HepG2 (cell line): ENCODE results near the gene EYA2. TPM values are rescaled to one million over a fixed set of nuclear protein-coding genes. Genes with fewer than 3 reads are reported as not detected.
A peak's percentile ranks its signal among the peaks of the same experiment; 100 is the strongest.

Source experiments
- BHLHE40 ChIP-seq: IDR thresholded peaks from 2 replicates; pipeline ENCODE4 v1.6.1; 2011; ENCODE audit warnings: low read length, improper control_type of control experiment
- CEBPB ChIP-seq: IDR thresholded peaks from 2 replicates; pipeline ENCODE4 v1.6.1; 2011; ENCODE audit warnings: low read depth, low read length, improper control_type of control experiment, borderline replicate concordance
- FOXK1 ChIP-seq: sonication (generic); formaldehyde crosslinking; IDR thresholded peaks from 2 replicates; pipeline ENCODE4 v1.4.0; 2020; ENCODE audit warnings: low read depth, missing genetic modification reagents, borderline replicate concordance
- JUND ChIP-seq: sonication (generic); formaldehyde crosslinking; IDR thresholded peaks from 2 replicates; pipeline ENCODE4 v1.8.0; 2022; ENCODE audit warnings: mild to moderate bottlenecking, missing genetic modification reagents
- NFRKB ChIP-seq: fragments of 450-650 bp; IDR thresholded peaks from 2 replicates; pipeline ENCODE4 v1.6.1; 2017
- NR2F1 ChIP-seq, 2 experiments: fragments of 450-650 bp in 1 of 2; formaldehyde crosslinking in 1 of 2; IDR thresholded peaks; 2 replicates each; pipeline versions ENCODE4 v1.5.0 to v1.6.1; 2016 to 2020; ENCODE audit warnings: mild to moderate bottlenecking in 1 of 2, missing compliant biosample characterization in 1 of 2, missing genetic modification reagents in 1 of 2, moderate library complexity in 1 of 2
- POLR2G ChIP-seq: fragments of 200-400 bp; formaldehyde crosslinking; IDR thresholded peaks from 2 replicates; pipeline ENCODE4 v1.6.1; 2018; ENCODE audit warnings: mild to moderate bottlenecking, low read depth, low read length, moderate library complexity
- SPEN ChIP-seq: sonication (generic); formaldehyde crosslinking; IDR thresholded peaks from 2 replicates; pipeline ENCODE4 v1.5.1; 2020; ENCODE audit warnings: low read depth, mild to moderate bottlenecking, missing genetic modification reagents
- TMF1 ChIP-seq: sonication (generic); formaldehyde crosslinking; IDR thresholded peaks from 2 replicates; pipeline ENCODE4 v1.8.1; 2022; ENCODE audit warnings: low read depth, missing genetic modification reagents
- TOPORS ChIP-seq: sonication (generic); formaldehyde crosslinking; IDR thresholded peaks from 2 replicates; pipeline ENCODE4 v1.8.0; 2023; ENCODE audit warnings: mild to moderate bottlenecking, missing genetic modification reagents
- YEATS4 ChIP-seq: sonication (generic); formaldehyde crosslinking; IDR thresholded peaks from 2 replicates; pipeline ENCODE4 v1.4.0; 2020; ENCODE audit warnings: missing genetic modification reagents, borderline replicate concordance
- ZFP36L1 ChIP-seq: sonication (generic); formaldehyde crosslinking; IDR thresholded peaks from 2 replicates; pipeline ENCODE4 v1.8.0; 2022; ENCODE audit warnings: mild to moderate bottlenecking, missing genetic modification reagents, moderate library complexity
- ZFY ChIP-seq: sonication (generic); formaldehyde crosslinking; IDR thresholded peaks from 2 replicates; pipeline ENCODE4 v1.4.0; 2020; ENCODE audit warnings: missing genetic modification reagents
- ZNF10 ChIP-seq: sonication (generic); formaldehyde crosslinking; IDR thresholded peaks from 2 replicates; pipeline ENCODE4 v1.4.0; 2020; ENCODE audit warnings: mild to moderate bottlenecking, low read depth, missing genetic modification reagents, borderline replicate concordance
- ZNF44 ChIP-seq: sonication (generic); formaldehyde crosslinking; IDR thresholded peaks from 2 replicates; pipeline ENCODE4 v1.5.1; 2020; ENCODE audit warnings: mild to moderate bottlenecking, missing genetic modification reagents
- ZNF556 ChIP-seq: sonication (generic); formaldehyde crosslinking; IDR thresholded peaks from 2 replicates; pipeline ENCODE4 v1.4.0; 2020; ENCODE audit warnings: mild to moderate bottlenecking, missing genetic modification reagents, borderline replicate concordance
- ZNF577 ChIP-seq: sonication (generic); formaldehyde crosslinking; IDR thresholded peaks from 2 replicates; pipeline ENCODE4 v1.4.0; 2020; ENCODE audit warnings: mild to moderate bottlenecking, low read depth, missing genetic modification reagents, borderline replicate concordance
- ZNF644 ChIP-seq: IDR thresholded peaks from 2 replicates; pipeline ENCODE4 v1.6.1; 2016; ENCODE audit warnings: low read depth
- ZNF780A ChIP-seq: sonication (generic); formaldehyde crosslinking; IDR thresholded peaks from 2 replicates; pipeline ENCODE4 v1.8.0; 2022; ENCODE audit warnings: mild to moderate bottlenecking, missing genetic modification reagents, moderate library complexity
- ZNF839 ChIP-seq: sonication (generic); formaldehyde crosslinking; IDR thresholded peaks from 2 replicates; pipeline ENCODE4 v1.4.0; 2020; ENCODE audit warnings: missing genetic modification reagents, mild to moderate bottlenecking, borderline replicate concordance
- ZSCAN25 ChIP-seq: sonication (generic); formaldehyde crosslinking; IDR thresholded peaks from 2 replicates; pipeline ENCODE4 v1.8.0; 2022; ENCODE audit warnings: mild to moderate bottlenecking, missing genetic modification reagents
- ZSCAN9 ChIP-seq: IDR thresholded peaks from 2 replicates; pipeline ENCODE4 v1.6.1; 2016; ENCODE audit warnings: borderline replicate concordance
- polyA plus RNA-seq, 8 experiments: library from polyadenylated mRNA; depleted of rRNA in 3 of 8; stranded (reverse) in 7 of 8; unstranded in 1 of 8; fragments of >200 nt; fragmentation: Illumina TruSeq in 4 of 8; extraction: Trizol in 4 of 8; gene quantifications; 2 replicates each; pipeline versions ENCODE4 v1.2.1 to v1.2.3, GENCODE V29; 2011 to 2016; ENCODE audit warnings: low read depth in 4 of 8, missing spikeins in 1 of 8, mixed read lengths in 1 of 8; ENCODE audit not compliant: insufficient read depth in 1 of 8
- total RNA-seq, 5 experiments: library from RNA; depleted of rRNA; stranded (reverse); fragments of >200 nt; fragmentation: Illumina TruSeq; extraction: Trizol; gene quantifications; 2 replicates each; pipeline ENCODE4 v1.2.3, GENCODE V29; 2016; ENCODE audit warnings: low read depth in 1 of 5
- TF ChIP-seq, protein P1 (sequence below): sonication (generic); formaldehyde crosslinking; IDR thresholded peaks from 2 replicates; pipeline ENCODE4 v1.4.0; 2020; ENCODE audit warnings: missing genetic modification reagents
- TF ChIP-seq, protein P2 (sequence below): sonication (generic); formaldehyde crosslinking; IDR thresholded peaks from 2 replicates; pipeline ENCODE4 v1.5.0; 2020; ENCODE audit warnings: mild to moderate bottlenecking, missing genetic modification reagents
- TF ChIP-seq, protein P3 (sequence below): sonication (generic); formaldehyde crosslinking; IDR thresholded peaks from 2 replicates; pipeline ENCODE4 v1.4.0; 2020; ENCODE audit warnings: missing genetic modification reagents, low read depth, mild to moderate bottlenecking, borderline replicate concordance

EYA2 gene
- total and polyA plus RNA-seq, 2 of the 13 experiments (the other 11 are each of a cell fraction or from before 2014, with no cell fraction given), result not detected

DNA sequence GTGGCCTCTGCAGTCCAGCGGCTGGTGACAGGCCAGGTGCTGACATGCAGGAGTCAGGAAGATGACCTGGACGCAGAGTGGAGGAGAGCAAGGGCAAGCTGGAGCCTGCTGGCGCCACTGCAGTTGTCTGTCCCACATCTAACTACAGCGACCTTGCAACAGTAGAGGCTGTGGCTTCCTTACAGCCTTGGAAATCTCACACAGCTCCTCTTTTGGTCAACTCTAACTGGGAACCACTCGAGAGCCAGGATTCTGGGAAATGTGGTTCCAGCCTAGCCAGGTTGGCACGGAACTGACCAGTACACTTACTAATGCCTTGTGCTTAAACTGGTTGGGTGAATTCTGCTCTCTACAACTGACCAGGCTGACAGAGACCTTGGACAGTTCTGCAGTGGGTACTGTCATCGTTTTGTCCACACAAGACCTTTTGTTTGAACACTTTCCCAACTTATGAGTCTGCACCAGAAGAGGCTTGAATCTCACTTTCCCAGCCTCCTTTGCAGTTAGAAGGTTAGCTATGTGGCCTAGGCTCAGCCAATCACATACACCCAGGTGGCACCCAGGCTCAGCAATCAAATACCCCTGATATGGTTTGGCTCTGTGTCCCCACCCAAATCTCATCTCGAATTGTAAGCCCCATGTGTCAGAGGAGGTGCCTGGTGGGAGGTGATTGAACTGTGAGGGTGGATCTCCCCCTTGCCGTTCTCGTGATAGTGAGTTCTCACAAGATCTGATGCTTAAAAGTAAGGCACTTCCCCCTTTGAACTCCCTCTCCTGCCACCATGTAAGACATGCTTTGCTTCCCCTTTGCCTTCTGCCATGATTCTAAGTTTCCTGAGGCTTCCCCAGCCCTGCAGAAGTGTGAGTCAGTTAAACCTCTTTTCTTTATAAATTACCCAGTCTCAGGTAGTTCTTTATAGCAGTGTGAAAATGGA, 308.4 kb downstream of the EYA2 start (continued):
- TF ChIP-seq, protein P1, sequence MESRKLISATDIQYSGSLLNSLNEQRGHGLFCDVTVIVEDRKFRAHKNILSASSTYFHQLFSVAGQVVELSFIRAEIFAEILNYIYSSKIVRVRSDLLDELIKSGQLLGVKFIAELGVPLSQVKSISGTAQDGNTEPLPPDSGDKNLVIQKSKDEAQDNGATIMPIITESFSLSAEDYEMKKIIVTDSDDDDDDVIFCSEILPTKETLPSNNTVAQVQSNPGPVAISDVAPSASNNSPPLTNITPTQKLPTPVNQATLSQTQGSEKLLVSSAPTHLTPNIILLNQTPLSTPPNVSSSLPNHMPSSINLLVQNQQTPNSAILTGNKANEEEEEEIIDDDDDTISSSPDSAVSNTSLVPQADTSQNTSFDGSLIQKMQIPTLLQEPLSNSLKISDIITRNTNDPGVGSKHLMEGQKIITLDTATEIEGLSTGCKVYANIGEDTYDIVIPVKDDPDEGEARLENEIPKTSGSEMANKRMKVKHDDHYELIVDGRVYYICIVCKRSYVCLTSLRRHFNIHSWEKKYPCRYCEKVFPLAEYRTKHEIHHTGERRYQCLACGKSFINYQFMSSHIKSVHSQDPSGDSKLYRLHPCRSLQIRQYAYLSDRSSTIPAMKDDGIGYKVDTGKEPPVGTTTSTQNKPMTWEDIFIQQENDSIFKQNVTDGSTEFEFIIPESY, result no peak
- TF ChIP-seq YEATS4 (CRISPR knock-in tag) (no peak), ZNF10 (CRISPR knock-in tag) (no peak), ZSCAN25 (peak; percentile 69; the same call in 1 of the 2 replicates), ZNF780A (CRISPR knock-in tag) (no peak), ZNF644 (CRISPR knock-in tag) (peak; percentile 26), ZNF44 (CRISPR knock-in tag) (peak; percentile 66; the same call in 1 of the 2 replicates), POLR2G (peak; percentile 52; the same call in 1 of the 2 replicates), ZNF839 (CRISPR knock-in tag) (peak; percentile 42; the same call in 1 of the 2 replicates), NFRKB (no peak), ZNF577 (CRISPR knock-in tag) (no peak), CEBPB (0 out of 2 replicates have a peak, but pooled peaks have one; percentile 3), TOPORS (CRISPR knock-in tag) (peak; percentile 17; the same call in 1 of the 2 replicates), NR2F1 (CRISPR knock-in tag; IDR thresholded peaks at IDR 0.05) (no peak), BHLHE40 (no peak), ZSCAN9 (CRISPR knock-in tag) (no peak), ZFY (CRISPR knock-in tag) (no peak), JUND (CRISPR knock-in tag) (no peak; the same call in 1 of the 2 replicates), ZFP36L1 (no peak), ZNF556 (CRISPR knock-in tag) (no peak), SPEN (CRISPR knock-in tag) (no peak), FOXK1 (0 out of 2 replicates have a peak, but pooled peaks have one; percentile 8), TMF1 (CRISPR knock-in tag) (no peak)
- TF ChIP-seq, protein P2, sequence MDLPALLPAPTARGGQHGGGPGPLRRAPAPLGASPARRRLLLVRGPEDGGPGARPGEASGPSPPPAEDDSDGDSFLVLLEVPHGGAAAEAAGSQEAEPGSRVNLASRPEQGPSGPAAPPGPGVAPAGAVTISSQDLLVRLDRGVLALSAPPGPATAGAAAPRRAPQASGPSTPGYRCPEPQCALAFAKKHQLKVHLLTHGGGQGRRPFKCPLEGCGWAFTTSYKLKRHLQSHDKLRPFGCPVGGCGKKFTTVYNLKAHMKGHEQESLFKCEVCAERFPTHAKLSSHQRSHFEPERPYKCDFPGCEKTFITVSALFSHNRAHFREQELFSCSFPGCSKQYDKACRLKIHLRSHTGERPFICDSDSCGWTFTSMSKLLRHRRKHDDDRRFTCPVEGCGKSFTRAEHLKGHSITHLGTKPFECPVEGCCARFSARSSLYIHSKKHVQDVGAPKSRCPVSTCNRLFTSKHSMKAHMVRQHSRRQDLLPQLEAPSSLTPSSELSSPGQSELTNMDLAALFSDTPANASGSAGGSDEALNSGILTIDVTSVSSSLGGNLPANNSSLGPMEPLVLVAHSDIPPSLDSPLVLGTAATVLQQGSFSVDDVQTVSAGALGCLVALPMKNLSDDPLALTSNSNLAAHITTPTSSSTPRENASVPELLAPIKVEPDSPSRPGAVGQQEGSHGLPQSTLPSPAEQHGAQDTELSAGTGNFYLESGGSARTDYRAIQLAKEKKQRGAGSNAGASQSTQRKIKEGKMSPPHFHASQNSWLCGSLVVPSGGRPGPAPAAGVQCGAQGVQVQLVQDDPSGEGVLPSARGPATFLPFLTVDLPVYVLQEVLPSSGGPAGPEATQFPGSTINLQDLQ (CRISPR knock-in tag), result peak; percentile 74; the same call in 1 of the 2 replicates
- TF ChIP-seq, protein P3, sequence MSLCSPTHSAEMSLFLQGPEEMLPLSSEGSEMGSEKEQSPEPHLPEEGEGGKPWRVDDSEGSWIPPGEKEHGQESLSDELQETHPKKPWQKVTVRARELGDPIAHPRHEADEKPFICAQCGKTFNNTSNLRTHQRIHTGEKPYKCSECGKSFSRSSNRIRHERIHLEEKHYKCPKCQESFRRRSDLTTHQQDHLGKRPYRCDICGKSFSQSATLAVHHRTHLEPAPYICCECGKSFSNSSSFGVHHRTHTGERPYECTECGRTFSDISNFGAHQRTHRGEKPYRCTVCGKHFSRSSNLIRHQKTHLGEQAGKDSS (CRISPR knock-in tag), result peak; percentile 43; the same call in 1 of the 2 replicates
